GM12878 (cell line): ENCODE results near the gene CCL22. TPM values are rescaled to one million over a fixed set of nuclear protein-coding genes. Genes with fewer than 3 reads are reported as not detected.

Experiments used
- ATAC-seq: fragments of 200-7000 bp; cut with Tn5 transposase; 3 replicates; pipeline ENCODE4 v1.9.1; 2020; ENCODE audit warnings: mild to moderate bottlenecking, moderate library complexity
- BruUV-seq: library from RNA; stranded (reverse); fragments of 400-500 nt; replicated peaks from 2 replicates; lab custom pipeline; 2021; lab: Mats Ljungman, UMichigan
- CTCF ChIA-PET: fragments of 300-600 bp; sonication (Branson Sonifier 250); formaldehyde crosslinking; extraction: SDS; loops from one replicate; lab custom pipeline; 2021; ENCODE audit warnings: inconsistent platforms; lab: Yijun Ruan, JAX
- POLR2A ChIA-PET: fragments of 350-600 bp; formaldehyde crosslinking; extraction: SDS; loops from one replicate; lab custom pipeline; 2021; ENCODE audit warnings: inconsistent platforms; lab: Charles Lee
- RAD21 ChIA-PET: fragments of 300-600 bp; sonication (Branson Sonifier 250); formaldehyde crosslinking; loops from one replicate; lab custom pipeline; 2023; ENCODE audit warnings: antibody characterized with exemption; ENCODE audit not compliant: unreplicated experiment; lab: Charles Lee
- SMC1A ChIA-PET: fragments of 300-600 bp; sonication (Branson Sonifier 250); formaldehyde crosslinking; loops from one replicate; lab custom pipeline; 2023; ENCODE audit not compliant: unreplicated experiment, uncharacterized antibody; lab: Charles Lee
- DNase-seq: peaks from one replicate; pipeline ENCODE4 v3.0.0-alpha.2; 2011; ENCODE audit warnings: low read depth, low spot score
- FAIRE-seq: peaks from 3 replicates; lab custom pipeline; 2011; peaks lifted over from hg19 to GRCh38; lab: Jason Lieb, UNC
- H2AFZ ChIP-seq: 2 replicates; pipeline ENCODE4 v1.6.0; 2011; ENCODE audit warnings: low read depth, low read length, control low read depth; ENCODE audit not compliant: control insufficient read depth
- H3K27ac ChIP-seq: 2 replicates; pipeline ENCODE4 v1.5.1; 2011; ENCODE audit warnings: control low read depth; ENCODE audit not compliant: control insufficient read depth, insufficient read depth
- H3K27me3 ChIP-seq, 2 experiments: replicated peaks in 1 of 2; 2 replicates each; pipeline versions ENCODE4 v1.6.0 to v1.6.1; 2011; ENCODE audit warnings: low read length in 1 of 2; ENCODE audit not compliant: control insufficient read depth in 2 of 2, insufficient read depth in 2 of 2
- H3K36me3 ChIP-seq, 2 experiments: 2 replicates each; pipeline ENCODE4 v1.5.1; 2011; ENCODE audit warnings: low read length in 1 of 2; ENCODE audit not compliant: control insufficient read depth in 2 of 2, insufficient read depth in 2 of 2
- H3K4me1 ChIP-seq: 2 replicates; pipeline ENCODE4 v1.6.1; 2011; ENCODE audit warnings: mild to moderate bottlenecking, low read length, moderate library complexity, mixed read lengths; ENCODE audit not compliant: control insufficient read depth, insufficient read depth
- H3K4me2 ChIP-seq: 2 replicates; pipeline ENCODE4 v1.6.0; 2011; ENCODE audit warnings: control low read depth; ENCODE audit not compliant: control insufficient read depth, insufficient read depth
- H3K4me3 ChIP-seq: fragments of 200-600 bp; sonication (generic); 2 replicates; pipeline ENCODE4 v1.5.1; 2016
- H3K79me2 ChIP-seq: 2 replicates; pipeline ENCODE4 v1.6.0; 2011; ENCODE audit warnings: low read length; ENCODE audit not compliant: control insufficient read depth, insufficient read depth
- H3K9ac ChIP-seq: 2 replicates; pipeline ENCODE4 v1.8.0; 2011; ENCODE audit warnings: low read length, control low read depth, mixed read lengths; ENCODE audit not compliant: control insufficient read depth, insufficient read depth
- H3K9me3 ChIP-seq: replicated peaks from 3 replicates; pipeline ENCODE4 v1.5.1; 2011; ENCODE audit warnings: mild to moderate bottlenecking, low read length; ENCODE audit not compliant: control insufficient read depth, insufficient read depth
- H4K20me1 ChIP-seq: 2 replicates; pipeline ENCODE4 v1.6.0; 2011; ENCODE audit not compliant: control insufficient read depth, insufficient read depth
- ATF2 ChIP-seq: IDR thresholded peaks from 2 replicates; pipeline ENCODE4 v1.6.1; 2012; ENCODE audit warnings: low read length, inconsistent platforms
- BCLAF1 ChIP-seq: fragments of 450-650 bp; IDR thresholded peaks from 2 replicates; pipeline ENCODE4 v1.6.1; 2017; ENCODE audit warnings: antibody characterized with exemption, mild to moderate bottlenecking, moderate library complexity
- IKZF1 ChIP-seq: fragments of 450-650 bp; conservative IDR thresholded peaks from 2 replicates; pipeline ENCODE4 v1.6.1; 2017; ENCODE audit warnings: antibody characterized with exemption, mild to moderate bottlenecking
- IKZF2 ChIP-seq, 2 experiments: fragments of 450-650 bp; IDR thresholded peaks; 2 replicates each; pipeline ENCODE4 v1.6.1; 2017; ENCODE audit warnings: mild to moderate bottlenecking in 2 of 2, moderate library complexity in 2 of 2
- IRF4 ChIP-seq: IDR thresholded peaks from 2 replicates; pipeline ENCODE4 v1.6.1; 2011; ENCODE audit warnings: low read depth, low read length
- NR2F1 ChIP-seq: fragments of 450-650 bp; conservative IDR thresholded peaks from 2 replicates; pipeline ENCODE4 v1.6.1; 2017; ENCODE audit warnings: mild to moderate bottlenecking
- POLR2AphosphoS2 ChIP-seq: IDR thresholded peaks from 2 replicates; pipeline ENCODE4 v1.6.1; 2011; ENCODE audit warnings: low read depth, mild to moderate bottlenecking, low read length, improper control_type of control experiment, moderate library complexity
- RAD21 ChIP-seq: IDR thresholded peaks from 2 replicates; pipeline ENCODE4 v1.6.1; 2011; ENCODE audit warnings: mild to moderate bottlenecking, low read depth, low read length, moderate library complexity; ENCODE audit not compliant: insufficient read depth
- SMARCA5 ChIP-seq: fragments of 450-650 bp; IDR thresholded peaks from 2 replicates; pipeline ENCODE4 v1.6.1; 2017; ENCODE audit warnings: mild to moderate bottlenecking
- SRF ChIP-seq, 2 experiments: IDR thresholded peaks; 2 replicates each; pipeline ENCODE4 v1.6.1; 2011; ENCODE audit warnings: low read depth in 2 of 2, low read length in 2 of 2, mild to moderate bottlenecking in 1 of 2, moderate library complexity in 1 of 2
- ZBED1 ChIP-seq: IDR thresholded peaks from 2 replicates; pipeline ENCODE4 v1.6.1; 2016; ENCODE audit warnings: borderline replicate concordance
- ZNF687 ChIP-seq: fragments of 450-650 bp; IDR thresholded peaks from 2 replicates; pipeline ENCODE4 v1.6.1; 2017; ENCODE audit warnings: mild to moderate bottlenecking, moderate library complexity
- ZSCAN29 ChIP-seq: fragments of 450-650 bp; IDR thresholded peaks from 2 replicates; pipeline ENCODE4 v1.6.1; 2017; ENCODE audit warnings: mild to moderate bottlenecking, moderate library complexity
- WGBS: methylation state at CpG from one replicate; pipeline ENCODE4 v1.1.6; 2016; ENCODE audit warnings: low lambda C conversion rate; ENCODE audit not compliant: insufficient replicate concordance, insufficient coverage; ENCODE audit errors: missing lambda C conversion rate; 5-methylcytosine and 5-hydroxymethylcytosine counted together
- in situ Hi-C: fragments of 300-500 bp; cut with MboI; formaldehyde crosslinking; loops from 9 replicates; pipeline ENCODE4 v1.14.3; 2018; ENCODE audit warnings: mixed read lengths
- intact Hi-C: fragments of 100-400 bp; cut with micrococcal nuclease; formaldehyde crosslinking; loops from one replicate; pipeline ENCODE4 v1.14.2; 2022; ENCODE audit not compliant: unreplicated experiment
- polyA plus RNA-seq, 11 experiments: library from polyadenylated mRNA; depleted of rRNA in 4 of 11; unstranded in 6 of 11; stranded (reverse) in 5 of 11; fragments of >200 nt; fragmentation: Nextera tagmentation in 4 of 11; fragmentation: Illumina TruSeq in 1 of 11; extraction: Ambion mirVana in 4 of 11; extraction: Trizol in 1 of 11; gene quantifications; 1 replicate in 1 of 11; 2 replicates in 10 of 11; pipeline versions ENCODE4 v1.2.1 to v1.2.3, GENCODE V29; 2011 to 2016; ENCODE audit warnings: inconsistent platforms in 2 of 11, missing spikeins in 2 of 11, low read depth in 1 of 11
- total RNA-seq, 4 experiments: library from RNA; depleted of rRNA in 3 of 4; stranded (reverse); fragments of >200 nt in 3 of 4; fragmentation: Illumina TruSeq in 1 of 4; extraction: Trizol in 1 of 4; gene quantifications; 2 replicates each; pipeline versions ENCODE4 v1.2.1 to v1.2.3, GENCODE V29; 2013 to 2021
- TF ChIP-seq, protein P1 (sequence below), 3 experiments: IDR thresholded peaks in 2 of 3; conservative IDR thresholded peaks in 1 of 3; 2 replicates each; pipeline ENCODE4 v1.5.1; 2011; ENCODE audit warnings: low read depth in 3 of 3, low read length in 3 of 3, mild to moderate bottlenecking in 3 of 3, control low read depth in 2 of 3, moderate library complexity in 2 of 3, inconsistent platforms in 1 of 3, mixed read lengths in 1 of 3; ENCODE audit not compliant: control insufficient read depth in 2 of 3, insufficient read depth in 1 of 3; ENCODE audit errors: extremely low read depth in 1 of 3

CCL22 gene
- total and polyA plus RNA-seq, 10 of the 15 experiments (the other 5 are each of a cell fraction or from before 2014, with no cell fraction given): 38.0 to 704 (median 349) TPM

DNA sequence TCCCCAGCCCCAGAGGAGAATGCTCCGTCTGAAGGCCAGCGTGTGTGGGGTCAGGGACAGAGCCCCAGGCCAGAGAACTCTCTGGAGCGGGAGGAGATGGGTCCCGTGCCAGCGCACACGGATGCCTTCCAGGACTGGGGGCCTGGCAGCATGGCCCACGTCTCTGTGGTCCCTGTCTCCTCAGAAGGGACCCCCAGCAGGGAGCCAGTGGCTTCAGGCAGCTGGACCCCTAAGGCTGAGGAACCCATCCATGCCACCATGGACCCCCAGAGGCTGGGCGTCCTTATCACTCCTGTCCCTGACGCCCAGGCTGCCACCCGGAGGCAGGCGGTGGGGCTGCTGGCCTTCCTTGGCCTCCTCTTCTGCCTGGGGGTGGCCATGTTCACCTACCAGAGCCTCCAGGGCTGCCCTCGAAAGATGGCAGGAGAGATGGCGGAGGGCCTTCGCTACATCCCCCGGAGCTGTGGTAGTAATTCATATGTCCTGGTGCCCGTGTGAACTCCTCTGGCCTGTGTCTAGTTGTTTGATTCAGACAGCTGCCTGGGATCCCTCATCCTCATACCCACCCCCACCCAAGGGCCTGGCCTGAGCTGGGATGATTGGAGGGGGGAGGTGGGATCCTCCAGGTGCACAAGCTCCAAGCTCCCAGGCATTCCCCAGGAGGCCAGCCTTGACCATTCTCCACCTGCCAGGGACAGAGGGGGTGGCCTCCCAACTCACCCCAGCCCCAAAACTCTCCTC lies 24.1 kb downstream of the CCL22 start:
- 88% methylated on average over 16 of the region's 16 CpGs for WGBS
- H3K27ac ChIP-seq: no peak overlapping the region
- in situ Hi-C loops: no loop called here
- intact Hi-C loops: no loop called here
- no peaks in the 10 kb centered on the region for H3K79me2 ChIP-seq
- no peaks in the 10 kb centered on the region for H3K36me3 ChIP-seq
- ATAC-seq: no peak
- BruUV-seq: no TSS peak
- ChIA-PET CTCF (no interaction called here), POLR2A (no interaction called here), RAD21 (interaction anchor here (2.4 kb wide), 1 partner anchor 31 kb away, joined by 15 read pairs; no protein-coding TSS in a partner anchor), SMC1A (no interaction called here)
- no peak for FAIRE-seq
- no peaks in the 10 kb centered on the region for H3K9me3 ChIP-seq
- no peak overlapping the region for H2AFZ ChIP-seq
- no peaks in the 10 kb centered on the region for H3K27me3 ChIP-seq
- peaks cover 61% of the 10 kb centered on the region for H3K4me1 ChIP-seq
- no peak for DNase-seq
- no peak overlapping the region for H3K4me3 ChIP-seq
- no peak overlapping the region for H3K9ac ChIP-seq
- no peaks in the 10 kb centered on the region for H4K20me1 ChIP-seq
- H3K4me2 ChIP-seq: no peak overlapping the region
- TF ChIP-seq ZSCAN29 (no peak), IKZF2 (IDR thresholded peaks at IDR 0.05) (no peak), SMARCA5 (no peak), NR2F1 (no peak), ATF2 (no peak), IKZF1 (no peak), SRF (IDR thresholded peaks at IDR 0.05; ENCODE audit: low read depth in 2 of 2, low read length in 2 of 2) (no peak), ZNF687 (no peak), IRF4 (no peak), RAD21 (0 out of 2 replicates have a peak, but pooled peaks have one; percentile 7), BCLAF1 (no peak), POLR2AphosphoS2 (no peak), ZBED1 (no peak)
- TF ChIP-seq, protein P1, sequence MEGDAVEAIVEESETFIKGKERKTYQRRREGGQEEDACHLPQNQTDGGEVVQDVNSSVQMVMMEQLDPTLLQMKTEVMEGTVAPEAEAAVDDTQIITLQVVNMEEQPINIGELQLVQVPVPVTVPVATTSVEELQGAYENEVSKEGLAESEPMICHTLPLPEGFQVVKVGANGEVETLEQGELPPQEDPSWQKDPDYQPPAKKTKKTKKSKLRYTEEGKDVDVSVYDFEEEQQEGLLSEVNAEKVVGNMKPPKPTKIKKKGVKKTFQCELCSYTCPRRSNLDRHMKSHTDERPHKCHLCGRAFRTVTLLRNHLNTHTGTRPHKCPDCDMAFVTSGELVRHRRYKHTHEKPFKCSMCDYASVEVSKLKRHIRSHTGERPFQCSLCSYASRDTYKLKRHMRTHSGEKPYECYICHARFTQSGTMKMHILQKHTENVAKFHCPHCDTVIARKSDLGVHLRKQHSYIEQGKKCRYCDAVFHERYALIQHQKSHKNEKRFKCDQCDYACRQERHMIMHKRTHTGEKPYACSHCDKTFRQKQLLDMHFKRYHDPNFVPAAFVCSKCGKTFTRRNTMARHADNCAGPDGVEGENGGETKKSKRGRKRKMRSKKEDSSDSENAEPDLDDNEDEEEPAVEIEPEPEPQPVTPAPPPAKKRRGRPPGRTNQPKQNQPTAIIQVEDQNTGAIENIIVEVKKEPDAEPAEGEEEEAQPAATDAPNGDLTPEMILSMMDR (IDR thresholded peaks at IDR 0.05 in 2 of 3, conservative IDR thresholded peaks at IDR 0.05 in 1 of 3; ENCODE audit: control insufficient read depth in 2 of 3, extremely low read depth in 1 of 3, insufficient read depth in 1 of 3, low read depth in 3 of 3, low read length in 3 of 3): 0 out of 6 replicates have a peak, but pooled peaks of 1 of the 3 experiments have one; percentile 5
